Measurements from ENCODE around the gene PARP14. TPM values are rescaled to one million over a fixed set of nuclear protein-coding genes. Genes with fewer than 3 reads are reported as not detected.

PARP14 gene
- total and polyA plus RNA-seq, 2 donors (not counting 3 experiments of a cell fraction or from before 2014, with no cell fraction given), result 19.7 to 41.5 TPM

DNA sequence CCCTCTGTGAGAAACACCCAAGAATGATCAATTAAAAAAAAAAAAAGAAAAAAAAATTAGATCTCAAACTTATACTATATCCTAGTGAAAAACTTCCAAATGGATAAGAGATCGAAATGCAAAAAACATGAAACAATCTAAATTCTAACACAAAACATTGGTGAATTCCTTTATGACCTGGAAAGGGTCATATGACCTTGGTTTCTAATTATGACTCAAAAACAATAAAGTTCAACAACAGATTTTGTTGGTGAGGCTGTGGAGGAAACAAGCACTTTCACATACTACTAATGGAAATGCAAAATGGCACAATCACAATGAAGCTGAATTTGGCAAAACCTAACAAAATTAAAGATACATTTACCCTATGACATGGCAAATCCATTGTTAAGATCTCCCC is 67.7 kb downstream of the PARP14 start:
- H3K4me2 ChIP-seq (ENCODE audit: insufficient read depth, low read length), result no peak overlapping the region
- H3K9me3 ChIP-seq (replicated peaks; ENCODE audit: control insufficient read depth, insufficient read depth, low read length), result no peaks in the 10 kb centered on the region
- H4K20me1 ChIP-seq (replicated peaks; ENCODE audit: control insufficient read depth, extremely low read depth, insufficient read depth, low read length), result no peaks in the 10 kb centered on the region
- DNase-seq (ENCODE audit: low read depth, low spot score) (no peak), FAIRE-seq (no peak)
- intact Hi-C loops (cut with micrococcal nuclease), result no loop called here
- POLR2A ChIA-PET, result no interaction called here
- H3K36me3 ChIP-seq (ENCODE audit: control insufficient read depth in 2 of 2, extremely low read depth in 1 of 2, insufficient read depth in 2 of 2, low read length in 2 of 2), result no peaks in the 10 kb centered on the region
- H2AFZ ChIP-seq (ENCODE audit: low read depth, low read length), result no peak overlapping the region
- H3K9me1 ChIP-seq (replicated peaks; ENCODE audit: control insufficient read depth, extremely low read depth, insufficient read depth, low read length), result no peaks in the 10 kb centered on the region
- H3K4me3 ChIP-seq (replicated peaks in 1 of 3; ENCODE audit: insufficient read depth in 1 of 3, low read depth in 1 of 3, low read length in 3 of 3), result no peak overlapping the region
- H3K4me1 ChIP-seq (ENCODE audit: control insufficient read depth, extremely low read depth, insufficient read depth, low read length), result no peaks in the 10 kb centered on the region
- no TSS peak for BruUV-seq (replicated peaks)
- no peaks in the 10 kb centered on the region for H3K79me2 ChIP-seq (ENCODE audit: control insufficient read depth, insufficient read depth, low read length)
- H3K27me3 ChIP-seq (ENCODE audit: control insufficient read depth in 2 of 2, insufficient read depth in 2 of 2, low read length in 2 of 2), result no peaks in the 10 kb centered on the region
- dilution Hi-C loops (cut with MboI; ENCODE audit: extremely low pct_ligation_motif_present, low sequenced_read_pairs), result no loop called here
- H3K27ac ChIP-seq (ENCODE audit: insufficient read depth, low read depth, low read length), result no peak overlapping the region
- H3K9ac ChIP-seq (replicated peaks; ENCODE audit: extremely low read depth, insufficient read depth, low read length), result no peak overlapping the region
- TF ChIP-seq POLR2AphosphoS5 (IDR thresholded peaks at IDR 0.05; ENCODE audit: insufficient read depth, low read depth, low read length) (no peak), FOS (IDR thresholded peaks at IDR 0.05; ENCODE audit: borderline replicate concordance, insufficient read depth, low read length) (no peak)
- TF ChIP-seq, protein P1, sequence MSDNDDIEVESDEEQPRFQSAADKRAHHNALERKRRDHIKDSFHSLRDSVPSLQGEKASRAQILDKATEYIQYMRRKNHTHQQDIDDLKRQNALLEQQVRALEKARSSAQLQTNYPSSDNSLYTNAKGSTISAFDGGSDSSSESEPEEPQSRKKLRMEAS (IDR thresholded peaks at IDR 0.05; ENCODE audit: insufficient read depth, insufficient read length), result no peak
- CTCF ChIA-PET, result no interaction called here

DNA sequence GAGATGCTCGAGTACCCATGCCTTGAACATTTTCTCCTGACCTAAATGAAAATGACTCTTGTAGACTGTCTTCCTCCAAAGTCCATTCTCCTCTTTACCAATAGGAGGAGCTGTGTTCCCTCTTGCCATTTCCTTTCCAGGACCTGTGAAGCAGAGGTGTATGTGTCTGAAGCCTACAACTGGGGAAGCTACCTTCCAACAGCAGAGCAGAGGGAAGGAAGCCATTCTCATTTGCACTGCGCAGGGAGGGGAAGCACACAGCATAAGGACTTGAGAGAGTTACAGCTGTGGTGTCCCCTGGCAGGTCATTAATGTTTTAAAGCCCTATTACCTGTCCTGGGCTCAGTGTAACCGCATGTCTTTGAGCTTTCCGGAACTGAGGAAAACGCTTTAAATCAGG is 74.3 kb downstream of the PARP14 start:
- FAIRE-seq (peak; percentile 82), DNase-seq (ENCODE audit: low read depth, low spot score) (peak; percentile 36)
- intact Hi-C loops (cut with micrococcal nuclease), result loop anchor here (1.0 to 10.0 kb wide), 3 partner anchors 188 to 500 kb away; no protein-coding TSS in a partner anchor
- no peaks in the 10 kb centered on the region for H4K20me1 ChIP-seq (replicated peaks; ENCODE audit: control insufficient read depth, extremely low read depth, insufficient read depth, low read length)
- TF ChIP-seq, protein P1 (IDR thresholded peaks at IDR 0.05; ENCODE audit: insufficient read depth, insufficient read length), result no peak
- TF ChIP-seq CTCF (IDR thresholded peaks at IDR 0.05; ENCODE audit: extremely low read depth in 1 of 2, insufficient read depth in 1 of 2, low read depth in 1 of 2, low read length in 2 of 2) (peak; percentile 56 to 68), MYC (IDR thresholded peaks at IDR 0.05; ENCODE audit: low read depth, low read length) (no peak), POLR2AphosphoS5 (IDR thresholded peaks at IDR 0.05; ENCODE audit: insufficient read depth, low read depth, low read length) (no peak)
- no peak overlapping the region for H3K27ac ChIP-seq (ENCODE audit: insufficient read depth, low read depth, low read length)
- ChIA-PET CTCF (interaction anchor here (0.6 to 3.0 kb wide), 26 partner anchors 10 to 504 kb away, joined by 3 to 28 read pairs (median 4); partner anchors contain the start of genes HSPBAP1 and SEMA5B), POLR2A (interaction anchor here (0.6 kb wide), 1 partner anchor 170 kb away, joined by 3 read pairs; no protein-coding TSS in a partner anchor)
- dilution Hi-C loops (cut with MboI; ENCODE audit: extremely low pct_ligation_motif_present, low sequenced_read_pairs), result no loop called here
- H3K4me3 ChIP-seq (replicated peaks in 1 of 3; ENCODE audit: insufficient read depth in 1 of 3, low read depth in 1 of 3, low read length in 3 of 3), result no peak overlapping the region
- H3K9me3 ChIP-seq (replicated peaks; ENCODE audit: control insufficient read depth, insufficient read depth, low read length), result no peaks in the 10 kb centered on the region
- no TSS peak for BruUV-seq (replicated peaks)
- H2AFZ ChIP-seq (ENCODE audit: low read depth, low read length), result no peak overlapping the region
- H3K27me3 ChIP-seq (ENCODE audit: control insufficient read depth in 2 of 2, insufficient read depth in 2 of 2, low read length in 2 of 2), result no peaks in the 10 kb centered on the region
- H3K9ac ChIP-seq (replicated peaks; ENCODE audit: extremely low read depth, insufficient read depth, low read length), result no peak overlapping the region
- no peaks in the 10 kb centered on the region for H3K9me1 ChIP-seq (replicated peaks; ENCODE audit: control insufficient read depth, extremely low read depth, insufficient read depth, low read length)
- no peaks in the 10 kb centered on the region for H3K36me3 ChIP-seq (ENCODE audit: control insufficient read depth in 2 of 2, extremely low read depth in 1 of 2, insufficient read depth in 2 of 2, low read length in 2 of 2)
- H3K79me2 ChIP-seq (ENCODE audit: control insufficient read depth, insufficient read depth, low read length), result no peaks in the 10 kb centered on the region
- H3K4me1 ChIP-seq (ENCODE audit: control insufficient read depth, extremely low read depth, insufficient read depth, low read length), result no peaks in the 10 kb centered on the region
- no peak overlapping the region for H3K4me2 ChIP-seq (ENCODE audit: insufficient read depth, low read length)

Measured in endothelial cell of umbilical vein (primary cell).